GM23338 (cell line): Measurements from ENCODE around the gene AP1B1. TPM values are rescaled to one million over a fixed set of nuclear protein-coding genes. Genes with fewer than 3 reads are reported as not detected.
A peak's percentile ranks its signal among the peaks of the same experiment; 100 is the strongest.

Experiments
- ATAC-seq: fragments of 200-7000 bp; cut with Tn5 transposase; 3 replicates; pipeline ENCODE4 v1.9.1; 2020
- DNase-seq: peaks from one replicate; pipeline ENCODE4 v3.0.0-alpha.2; 2015; ENCODE audit warnings: low spot score
- H2AFZ ChIP-seq: fragments of 200-600 bp; sonication (generic); 2 replicates; pipeline ENCODE4 v1.8.0; 2016; ENCODE audit warnings: antibody characterized with exemption, mild to moderate bottlenecking, moderate library complexity
- H3F3A ChIP-seq: fragments of 200-600 bp; sonication (generic); replicated peaks from 2 replicates; pipeline ENCODE4 v1.8.0; 2017; ENCODE audit warnings: antibody characterized with exemption, mixed run types, low read depth
- H3K27ac ChIP-seq: fragments of 200-600 bp; sonication (generic); 2 replicates; pipeline ENCODE4 v1.6.1; 2016; ENCODE audit warnings: low read depth
- H3K27me3 ChIP-seq: fragments of 200-600 bp; sonication (generic); 2 replicates; pipeline ENCODE4 v1.8.0; 2016; ENCODE audit warnings: mild to moderate bottlenecking, mixed run types, moderate library complexity; ENCODE audit not compliant: insufficient read depth
- H3K36me3 ChIP-seq: fragments of 200-600 bp; sonication (generic); 2 replicates; pipeline ENCODE4 v1.8.0; 2016; ENCODE audit warnings: mild to moderate bottlenecking; ENCODE audit not compliant: insufficient read depth
- H3K4me1 ChIP-seq: fragments of 200-600 bp; sonication (generic); 2 replicates; pipeline ENCODE4 v1.8.0; 2016; ENCODE audit warnings: mild to moderate bottlenecking, moderate library complexity; ENCODE audit not compliant: insufficient read depth
- H3K4me2 ChIP-seq: fragments of 200-600 bp; sonication (generic); 2 replicates; pipeline ENCODE4 v1.7.1; 2017; ENCODE audit warnings: mixed run types
- H3K4me3 ChIP-seq: fragments of 200-600 bp; sonication (generic); 2 replicates; pipeline ENCODE4 v1.6.1; 2016; ENCODE audit warnings: mixed run types
- H3K79me2 ChIP-seq: fragments of 200-600 bp; sonication (generic); replicated peaks from 2 replicates; pipeline ENCODE4 v1.8.0; 2017; ENCODE audit warnings: mild to moderate bottlenecking; ENCODE audit not compliant: insufficient read depth
- H3K9me2 ChIP-seq: fragments of 200-600 bp; sonication (generic); 2 replicates; pipeline ENCODE4 v1.8.0; 2017; ENCODE audit not compliant: insufficient read depth
- H4K20me1 ChIP-seq: fragments of 200-600 bp; sonication (generic); replicated peaks from 2 replicates; pipeline ENCODE4 v1.8.0; 2017; ENCODE audit warnings: mild to moderate bottlenecking; ENCODE audit not compliant: insufficient read depth
- H3K27ac Mint-ChIP-seq: 2 replicates; pipeline ENCODE4 v1.8.0; 2020; ENCODE audit warnings: inconsistent platforms, mild to moderate bottlenecking, moderate library complexity, mixed read lengths
- H3K27me3 Mint-ChIP-seq: 3 replicates; pipeline ENCODE4 v1.8.0; 2022; ENCODE audit warnings: low read depth, mild to moderate bottlenecking, moderate library complexity, mixed read lengths, inconsistent platforms; ENCODE audit not compliant: insufficient read depth, poor library complexity
- H3K36me3 Mint-ChIP-seq: 3 replicates; pipeline ENCODE4 v1.8.0; 2021; ENCODE audit warnings: low read depth, mild to moderate bottlenecking, inconsistent platforms, moderate library complexity, mixed read lengths
- H3K4me1 Mint-ChIP-seq: 3 replicates; pipeline ENCODE4 v1.8.0; 2020; ENCODE audit warnings: mild to moderate bottlenecking, inconsistent platforms, mixed read lengths
- H3K4me3 Mint-ChIP-seq: 3 replicates; pipeline ENCODE4 v1.8.0; 2021; ENCODE audit warnings: moderate library complexity, mild to moderate bottlenecking, inconsistent platforms, mixed read lengths
- H3K9me3 Mint-ChIP-seq: 3 replicates; pipeline ENCODE4 v1.8.0; 2020; ENCODE audit warnings: moderate library complexity, mild to moderate bottlenecking, inconsistent platforms, mixed read lengths
- CREB1 ChIP-seq: fragments of 250-450 bp; sonication (Bioruptor Pico); IDR thresholded peaks from 2 replicates; pipeline ENCODE4 v1.5.0; 2020; ENCODE audit warnings: low read depth, mild to moderate bottlenecking, moderate library complexity
- EZH2 ChIP-seq: fragments of 200-600 bp; sonication (generic); IDR thresholded peaks from one replicate; pipeline ENCODE4 v1.8.0; 2017; ENCODE audit warnings: antibody characterized with exemption, mild to moderate bottlenecking, low read depth; ENCODE audit not compliant: unreplicated experiment
- JUNB ChIP-seq: IDR thresholded peaks from one replicate; pipeline ENCODE4 v1.6.1; 2016; ENCODE audit warnings: antibody characterized with exemption; ENCODE audit not compliant: unreplicated experiment
- NANOG ChIP-seq: IDR thresholded peaks from 2 replicates; pipeline ENCODE4 v1.6.1; 2016; ENCODE audit warnings: antibody characterized with exemption, borderline replicate concordance
- STAT1 ChIP-seq: IDR thresholded peaks from one replicate; pipeline ENCODE4 v1.6.1; 2016; ENCODE audit warnings: antibody characterized with exemption; ENCODE audit not compliant: unreplicated experiment
- ZNF114 ChIP-seq: fragments of 250-450 bp; sonication (Bioruptor Pico); IDR thresholded peaks from 2 replicates; pipeline ENCODE4 v1.5.0; 2020; ENCODE audit warnings: mild to moderate bottlenecking, moderate library complexity
- ZNF331 ChIP-seq: fragments of 250-450 bp; sonication (Bioruptor Pico); IDR thresholded peaks from 2 replicates; pipeline ENCODE4 v1.5.0; 2020; ENCODE audit warnings: low read depth, mild to moderate bottlenecking, moderate library complexity
- polyA plus RNA-seq: library from polyadenylated mRNA; unstranded; fragments of >200 nt; fragmentation: Nextera tagmentation; extraction: Ambion mirVana; gene quantifications from 2 replicates; pipeline ENCODE4 v1.2.1, GENCODE V29; 2016
- total RNA-seq: library from RNA; depleted of rRNA; stranded (reverse); fragments of >200 nt; shearing (Covaris generic); gene quantifications from 2 replicates; pipeline ENCODE4 v1.2.3, GENCODE V29; 2014
- TF ChIP-seq, protein P1 (sequence below): IDR thresholded peaks from 2 replicates; pipeline ENCODE4 v1.6.1; 2016; ENCODE audit warnings: antibody characterized with exemption
- TF ChIP-seq, protein P2 (sequence below), 2 experiments: fragments of 200-600 bp in 1 of 2; sonication (generic) in 1 of 2; conservative IDR thresholded peaks; 2 replicates each; pipeline versions ENCODE4 v1.5.1 to v1.6.1; 2016 to 2017; ENCODE audit warnings: antibody characterized with exemption in 2 of 2, low read depth in 2 of 2, mild to moderate bottlenecking in 2 of 2, moderate library complexity in 1 of 2

The AP1B1 gene
- total and polyA plus RNA-seq, 2 experiments from 2014 or later, result 19.5 to 74.4 TPM

DNA sequence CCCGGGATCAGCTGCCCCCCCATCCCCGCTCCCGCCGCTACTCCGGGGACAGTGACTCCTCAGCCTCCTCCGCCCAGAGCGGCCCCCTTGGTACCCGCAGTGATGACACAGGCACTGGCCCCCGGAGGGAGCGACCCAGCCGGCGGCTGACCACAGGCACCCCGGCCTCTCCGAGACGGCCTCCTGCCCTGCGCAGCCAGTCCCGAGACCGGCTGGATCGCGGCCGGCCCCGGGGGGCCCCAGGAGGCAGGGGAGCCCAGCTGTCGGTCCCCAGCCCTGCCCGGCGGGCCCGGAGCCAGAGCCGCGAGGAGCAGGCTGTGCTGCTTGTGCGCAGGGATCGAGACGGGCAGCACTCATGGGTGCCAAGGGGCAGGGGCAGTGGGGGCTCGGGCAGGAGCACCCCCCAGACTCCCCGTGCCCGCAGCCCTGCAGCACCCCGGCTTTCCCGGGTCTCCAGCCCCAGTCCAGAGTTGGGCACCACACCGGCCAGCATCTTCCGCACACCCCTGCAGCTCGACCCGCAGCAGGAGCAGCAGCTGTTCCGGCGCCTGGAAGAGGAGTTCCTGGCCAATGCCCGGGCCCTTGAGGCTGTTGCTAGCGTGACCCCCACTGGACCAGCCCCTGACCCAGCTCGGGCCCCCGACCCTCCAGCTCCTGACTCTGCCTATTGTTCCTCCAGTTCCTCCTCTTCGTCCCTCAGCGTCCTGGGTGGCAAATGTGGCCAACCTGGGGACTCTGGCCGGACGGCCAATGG lies 76.7 kb downstream of the AP1B1 start:
- no peak overlapping the region for H3K4me3 Mint-ChIP-seq
- no peak for DNase-seq
- TF ChIP-seq STAT1, result no peak
- TF ChIP-seq ZNF331, result no peak
- no peak for TF ChIP-seq CREB1 (CRISPR knock-in tag)
- no peak for TF ChIP-seq NANOG
- TF ChIP-seq ZNF114 (CRISPR knock-in tag), result no peak
- TF ChIP-seq, protein P1, sequence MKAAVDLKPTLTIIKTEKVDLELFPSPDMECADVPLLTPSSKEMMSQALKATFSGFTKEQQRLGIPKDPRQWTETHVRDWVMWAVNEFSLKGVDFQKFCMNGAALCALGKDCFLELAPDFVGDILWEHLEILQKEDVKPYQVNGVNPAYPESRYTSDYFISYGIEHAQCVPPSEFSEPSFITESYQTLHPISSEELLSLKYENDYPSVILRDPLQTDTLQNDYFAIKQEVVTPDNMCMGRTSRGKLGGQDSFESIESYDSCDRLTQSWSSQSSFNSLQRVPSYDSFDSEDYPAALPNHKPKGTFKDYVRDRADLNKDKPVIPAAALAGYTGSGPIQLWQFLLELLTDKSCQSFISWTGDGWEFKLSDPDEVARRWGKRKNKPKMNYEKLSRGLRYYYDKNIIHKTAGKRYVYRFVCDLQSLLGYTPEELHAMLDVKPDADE, result no peak
- peaks cover 17% of the 10 kb centered on the region for H3K9me3 Mint-ChIP-seq
- Histone ChIP-seq H4K20me1 (peaks cover 9% of the 10 kb centered on the region), H3K4me1 (peaks cover 5% of the 10 kb centered on the region; the same call in 1 of the 2 replicates), H2AFZ (no peak overlapping the region), H3K27ac (no peak overlapping the region), H3K36me3 (no peaks in the 10 kb centered on the region), H3K79me2 (no peaks in the 10 kb centered on the region), H3K27me3 (peaks cover 41% of the 10 kb centered on the region), H3K4me2 (no peak overlapping the region), H3K4me3 (no peak overlapping the region), H3K9me2 (no peaks in the 10 kb centered on the region), H3F3A (peaks cover 24% of the 10 kb centered on the region)
- ATAC-seq, result no peak
- no peak overlapping the region for H3K27ac Mint-ChIP-seq
- H3K36me3 Mint-ChIP-seq, result peaks cover 7% of the 10 kb centered on the region; the same call in 1 of the 3 replicates
- peaks cover 28% of the 10 kb centered on the region for H3K4me1 Mint-ChIP-seq
- H3K27me3 Mint-ChIP-seq, result peaks cover 35% of the 10 kb centered on the region

DNA sequence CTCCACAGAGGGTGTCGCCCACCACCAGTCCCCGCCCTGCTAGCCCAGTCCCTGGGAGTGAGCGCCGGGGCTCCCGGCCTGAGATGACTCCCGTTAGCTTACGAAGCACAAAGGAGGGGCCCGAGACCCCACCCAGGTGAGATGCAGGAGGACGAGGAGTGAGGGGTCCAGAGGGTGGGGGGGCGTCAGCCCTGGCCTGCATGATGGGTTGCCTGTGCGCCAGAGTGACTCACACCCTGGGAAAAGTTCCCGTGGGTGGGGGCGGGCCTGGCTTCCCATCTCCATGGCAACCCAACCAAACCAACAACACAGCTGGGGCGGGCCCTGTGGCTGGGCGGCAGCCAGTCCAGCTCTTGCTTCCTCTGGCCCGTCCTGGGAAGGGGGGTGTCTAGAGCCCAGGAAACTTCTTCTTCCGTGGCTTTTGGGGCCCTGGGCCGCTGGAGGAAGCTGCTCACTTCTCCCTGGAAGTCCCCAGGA lies 77.5 kb downstream of the AP1B1 start:
- Histone ChIP-seq H3K9me2 (no peaks in the 10 kb centered on the region), H3K27ac (no peak overlapping the region), H3K4me1 (peaks cover 6% of the 10 kb centered on the region; the same call in 1 of the 2 replicates), H4K20me1 (peaks cover 9% of the 10 kb centered on the region), H3K79me2 (no peaks in the 10 kb centered on the region), H3F3A (peaks cover 22% of the 10 kb centered on the region), H3K36me3 (no peaks in the 10 kb centered on the region), H3K27me3 (peaks cover 34% of the 10 kb centered on the region), H2AFZ (no peak overlapping the region), H3K4me2 (no peak overlapping the region), H3K4me3 (no peak overlapping the region)
- Mint-ChIP-seq H3K4me1 (peaks cover 30% of the 10 kb centered on the region), H3K9me3 (peaks cover 14% of the 10 kb centered on the region), H3K27ac (no peak overlapping the region), H3K27me3 (peaks cover 29% of the 10 kb centered on the region), H3K4me3 (no peak overlapping the region), H3K36me3 (peaks cover 7% of the 10 kb centered on the region; the same call in 1 of the 3 replicates)
- ATAC-seq (peak; percentile 1; the same call in 2 of the 3 replicates), DNase-seq (peak; percentile 82)
- TF ChIP-seq EZH2 (no peak), ZNF114 (CRISPR knock-in tag) (no peak), ZNF331 (no peak), NANOG (no peak), STAT1 (no peak), CREB1 (CRISPR knock-in tag) (no peak), JUNB (no peak)
- TF ChIP-seq, protein P2, sequence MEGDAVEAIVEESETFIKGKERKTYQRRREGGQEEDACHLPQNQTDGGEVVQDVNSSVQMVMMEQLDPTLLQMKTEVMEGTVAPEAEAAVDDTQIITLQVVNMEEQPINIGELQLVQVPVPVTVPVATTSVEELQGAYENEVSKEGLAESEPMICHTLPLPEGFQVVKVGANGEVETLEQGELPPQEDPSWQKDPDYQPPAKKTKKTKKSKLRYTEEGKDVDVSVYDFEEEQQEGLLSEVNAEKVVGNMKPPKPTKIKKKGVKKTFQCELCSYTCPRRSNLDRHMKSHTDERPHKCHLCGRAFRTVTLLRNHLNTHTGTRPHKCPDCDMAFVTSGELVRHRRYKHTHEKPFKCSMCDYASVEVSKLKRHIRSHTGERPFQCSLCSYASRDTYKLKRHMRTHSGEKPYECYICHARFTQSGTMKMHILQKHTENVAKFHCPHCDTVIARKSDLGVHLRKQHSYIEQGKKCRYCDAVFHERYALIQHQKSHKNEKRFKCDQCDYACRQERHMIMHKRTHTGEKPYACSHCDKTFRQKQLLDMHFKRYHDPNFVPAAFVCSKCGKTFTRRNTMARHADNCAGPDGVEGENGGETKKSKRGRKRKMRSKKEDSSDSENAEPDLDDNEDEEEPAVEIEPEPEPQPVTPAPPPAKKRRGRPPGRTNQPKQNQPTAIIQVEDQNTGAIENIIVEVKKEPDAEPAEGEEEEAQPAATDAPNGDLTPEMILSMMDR (conservative IDR thresholded peaks at IDR 0.05; ENCODE audit: low read depth in 2 of 2), result no peak
- TF ChIP-seq, protein P1, result no peak
